ENCODE data around the gene PLIN3. TPM values are rescaled to one million over a fixed set of nuclear protein-coding genes. Genes with fewer than 3 reads are reported as not detected.
A peak's percentile ranks its signal among the peaks of the same experiment; 100 is the strongest.

The PLIN3 gene
- total and polyA plus RNA-seq, 2 of the 4 experiments (the other 2 are of a cell fraction), result 147 to 246 TPM

DNA sequence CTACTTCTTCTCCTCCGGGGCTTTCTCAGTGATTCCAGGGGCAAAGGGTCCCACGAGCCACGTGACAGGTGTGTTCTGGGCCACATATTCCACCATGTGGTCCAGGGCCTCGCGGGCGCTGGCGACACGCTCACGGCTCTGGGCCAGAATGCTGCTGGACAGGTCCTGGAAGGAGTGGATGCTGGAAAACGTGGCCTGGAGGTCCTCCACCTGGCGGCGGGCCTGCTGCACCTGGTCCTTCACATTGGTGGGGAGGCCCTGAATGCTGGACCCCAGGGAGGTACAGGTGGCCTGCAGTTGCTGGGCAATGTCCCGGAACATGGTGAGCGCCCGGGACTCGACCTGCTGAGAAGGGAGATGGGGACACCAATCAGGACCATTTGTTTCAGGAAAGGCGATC, 28.3 kb downstream of the PLIN3 start:
- H2BK15ac ChIP-seq (ENCODE audit: low read depth, low read length), result no peak overlapping the region
- WGBS, 2 experiments (ENCODE audit: extremely low coverage in 2 of 2, insufficient read length in 1 of 2), result 98% methylated on average over 13 of the region's 17 CpGs; no CpG with 5 or more reads in 1 of the 2 experiments
- no peak overlapping the region for H3K18ac ChIP-seq (ENCODE audit: low read depth, low read length)
- BruUV-seq (replicated peaks), result no TSS peak
- H4K5ac ChIP-seq (ENCODE audit: low read depth, low read length), result no peak overlapping the region
- H3K79me1 ChIP-seq (ENCODE audit: low read depth in 1 of 2, low read length in 2 of 2), result peaks cover 12 to 23% of the 10 kb centered on the region in 2 experiments
- TF ChIP-seq CEBPB (IDR thresholded peaks at IDR 0.05; ENCODE audit: low read depth, low read length), result no peak
- TF ChIP-seq, protein P1, sequence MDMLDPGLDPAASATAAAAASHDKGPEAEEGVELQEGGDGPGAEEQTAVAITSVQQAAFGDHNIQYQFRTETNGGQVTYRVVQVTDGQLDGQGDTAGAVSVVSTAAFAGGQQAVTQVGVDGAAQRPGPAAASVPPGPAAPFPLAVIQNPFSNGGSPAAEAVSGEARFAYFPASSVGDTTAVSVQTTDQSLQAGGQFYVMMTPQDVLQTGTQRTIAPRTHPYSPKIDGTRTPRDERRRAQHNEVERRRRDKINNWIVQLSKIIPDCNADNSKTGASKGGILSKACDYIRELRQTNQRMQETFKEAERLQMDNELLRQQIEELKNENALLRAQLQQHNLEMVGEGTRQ (IDR thresholded peaks at IDR 0.05; ENCODE audit: low read depth, low read length), result no peak
- TF ChIP-seq, protein P2, sequence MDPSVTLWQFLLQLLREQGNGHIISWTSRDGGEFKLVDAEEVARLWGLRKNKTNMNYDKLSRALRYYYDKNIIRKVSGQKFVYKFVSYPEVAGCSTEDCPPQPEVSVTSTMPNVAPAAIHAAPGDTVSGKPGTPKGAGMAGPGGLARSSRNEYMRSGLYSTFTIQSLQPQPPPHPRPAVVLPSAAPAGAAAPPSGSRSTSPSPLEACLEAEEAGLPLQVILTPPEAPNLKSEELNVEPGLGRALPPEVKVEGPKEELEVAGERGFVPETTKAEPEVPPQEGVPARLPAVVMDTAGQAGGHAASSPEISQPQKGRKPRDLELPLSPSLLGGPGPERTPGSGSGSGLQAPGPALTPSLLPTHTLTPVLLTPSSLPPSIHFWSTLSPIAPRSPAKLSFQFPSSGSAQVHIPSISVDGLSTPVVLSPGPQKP (IDR thresholded peaks at IDR 0.05; ENCODE audit: borderline replicate concordance, low read depth, low read length), result no peak
- TF ChIP-seq RAD21 (IDR thresholded peaks at IDR 0.05; ENCODE audit: low read length), result no peak
- H4K91ac ChIP-seq (ENCODE audit: insufficient read depth, low read depth, low read length), result no peak overlapping the region
- H2AFZ ChIP-seq (replicated peaks; ENCODE audit: low read length, poor library complexity), result peak overlapping the region; percentile 21
- intact Hi-C loops (cut with micrococcal nuclease) (no loop called here), in situ Hi-C loops (cut with MboI; ENCODE audit: low sequenced_read_pairs) (no loop called here), dilution Hi-C loops (cut with HindIII; ENCODE audit: low sequenced_read_pairs, unreplicated experiment) (no loop called here)
- H3K9ac ChIP-seq (ENCODE audit: low read depth, low read length), result no peak overlapping the region
- no peaks in the 10 kb centered on the region for H3K9me3 ChIP-seq (ENCODE audit: control insufficient read depth, insufficient read depth, low read length)
- H2AK5ac ChIP-seq (ENCODE audit: low read depth, low read length), result no peak overlapping the region
- H4K20me1 ChIP-seq (ENCODE audit: insufficient read depth, low read length), result peaks cover 8% of the 10 kb centered on the region; the same call in 1 of the 2 replicates
- H3K56ac ChIP-seq (ENCODE audit: extremely low read depth, insufficient read depth, low read length), result no peak overlapping the region
- DNase-seq (no peak), ATAC-seq (ENCODE audit: low read depth) (no peak)
- CTCF ChIA-PET, result no interaction called here
- H2BK5ac ChIP-seq (ENCODE audit: low read depth, low read length, poor library complexity, severe bottlenecking), result no peak overlapping the region
- no peak overlapping the region for H3K4me3 ChIP-seq (ENCODE audit: insufficient read depth, low read depth, low read length)
- H2BK20ac ChIP-seq (ENCODE audit: low read depth, low read length), result no peak overlapping the region
- H3K27me3 ChIP-seq (ENCODE audit: control insufficient read depth, insufficient read depth, low read length), result no peaks in the 10 kb centered on the region
- H3K4me1 ChIP-seq (ENCODE audit: control insufficient read depth, insufficient read depth, low read length), result no peaks in the 10 kb centered on the region
- no peak overlapping the region for H3K27ac ChIP-seq (ENCODE audit: insufficient read depth, low read length)
- H3K4ac ChIP-seq (ENCODE audit: low read depth, low read length), result no peak overlapping the region
- H3K23ac ChIP-seq (ENCODE audit: low read depth, low read length), result no peak overlapping the region
- peaks cover 46% of the 10 kb centered on the region for H3K36me3 ChIP-seq (ENCODE audit: control insufficient read depth, insufficient read depth, low read length)
- no peak overlapping the region for H2BK120ac ChIP-seq (ENCODE audit: low read depth, low read length)
- POLR2A ChIA-PET (ENCODE audit: unreplicated experiment), result no interaction called here
- H4K8ac ChIP-seq (ENCODE audit: low read depth in 2 of 2, low read length in 2 of 2), result no peak overlapping the region
- H3K9me1 ChIP-seq (ENCODE audit: insufficient read depth, low read length), result peaks cover 4% of the 10 kb centered on the region; the same call in 1 of the 2 replicates
- no peak overlapping the region for H3K4me2 ChIP-seq (ENCODE audit: low read depth, low read length)
- H2AK9ac ChIP-seq (replicated peaks; ENCODE audit: low read depth, low read length, poor library complexity), result no peak overlapping the region
- H3K14ac ChIP-seq (replicated peaks; ENCODE audit: low read depth, low read length), result no peak overlapping the region

All from IMR-90 (cell line).